Lower lobe of right lung (tissue), 2 donors: ENCODE data around the gene OR8D1. TPM values are rescaled to one million over a fixed set of nuclear protein-coding genes. Genes with fewer than 3 reads are reported as not detected.

Experiments used
- ATAC-seq, 2 donors: fragments of 200-7000 bp; cut with Tn5 transposase; one replicate each; pipeline ENCODE4 v1.9.1; 2020 to 2022; ENCODE audit warnings: mild to moderate bottlenecking in 2 of 2, moderate library complexity in 2 of 2
- DNase-seq: peaks from one replicate; pipeline ENCODE4 v3.0.0-alpha.2; 2020
- H3K27ac ChIP-seq: fragments of 200-600 bp; one replicate; pipeline ENCODE4 v1.8.0; 2022
- H3K27me3 ChIP-seq: fragments of 200-600 bp; one replicate; pipeline ENCODE4 v1.8.0; 2022; ENCODE audit warnings: low read depth
- H3K36me3 ChIP-seq: fragments of 200-600 bp; one replicate; pipeline ENCODE4 v1.8.0; 2022; ENCODE audit warnings: mild to moderate bottlenecking
- H3K4me1 ChIP-seq: fragments of 200-600 bp; one replicate; pipeline ENCODE4 v1.8.0; 2022
- H3K4me3 ChIP-seq: fragments of 200-600 bp; one replicate; pipeline ENCODE4 v1.8.0; 2022; ENCODE audit warnings: mild to moderate bottlenecking
- H3K9me3 ChIP-seq: fragments of 200-600 bp; one replicate; pipeline ENCODE4 v1.8.0; 2022
- intact Hi-C: fragments of 100-400 bp; cut with DNase I; formaldehyde crosslinking; loops from one replicate; pipeline ENCODE4 v1.11.0; 2022
- total RNA-seq: library from RNA; stranded (reverse); fragmentation: NEBNext Ultra II Directional; extraction: Animal tissue kit (Norgen Biotek cat#: 25700); gene quantifications from one replicate; pipeline ENCODE4 v1.2.1, GENCODE V29; 2021
- TF ChIP-seq, protein P1 (sequence below): fragments of 200-600 bp; IDR thresholded peaks from one replicate; pipeline ENCODE4 v1.8.0; 2022; ENCODE audit warnings: antibody characterized with exemption, mild to moderate bottlenecking
- donor health status: DM: no; HTN: yes; CAD: no; lungs with severe emphysema.

Gene OR8D1
- total RNA-seq, 1 donor from 2014 or later: not detected

DNA sequence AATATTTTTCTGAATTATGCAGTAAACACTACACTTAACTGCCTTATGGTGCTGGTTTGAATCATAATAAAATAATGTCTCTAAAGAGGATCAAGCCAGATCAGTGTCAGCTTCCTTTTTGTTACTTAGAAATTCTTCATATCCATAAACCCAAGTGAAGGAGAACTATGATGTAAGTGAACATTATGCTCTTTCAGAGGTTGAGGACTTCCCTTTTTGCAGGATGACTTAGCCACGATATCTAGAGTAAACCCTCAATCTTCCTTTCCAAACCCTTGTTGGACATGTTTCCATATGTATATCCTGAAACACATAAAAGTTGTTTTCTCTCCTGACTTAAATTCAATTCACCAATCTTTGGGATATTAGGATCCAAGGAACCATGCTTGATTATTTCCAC, 19.1 kb downstream of the OR8D1 start:
- peak in 1 of 2 donors; percentile 19 for ATAC-seq
- Histone ChIP-seq H3K4me3 (no peak overlapping the region), H3K4me1 (no peaks in the 10 kb centered on the region), H3K36me3 (no peaks in the 10 kb centered on the region), H3K9me3 (no peaks in the 10 kb centered on the region), H3K27ac (no peak overlapping the region), H3K27me3 (no peaks in the 10 kb centered on the region)
- TF ChIP-seq, protein P1, sequence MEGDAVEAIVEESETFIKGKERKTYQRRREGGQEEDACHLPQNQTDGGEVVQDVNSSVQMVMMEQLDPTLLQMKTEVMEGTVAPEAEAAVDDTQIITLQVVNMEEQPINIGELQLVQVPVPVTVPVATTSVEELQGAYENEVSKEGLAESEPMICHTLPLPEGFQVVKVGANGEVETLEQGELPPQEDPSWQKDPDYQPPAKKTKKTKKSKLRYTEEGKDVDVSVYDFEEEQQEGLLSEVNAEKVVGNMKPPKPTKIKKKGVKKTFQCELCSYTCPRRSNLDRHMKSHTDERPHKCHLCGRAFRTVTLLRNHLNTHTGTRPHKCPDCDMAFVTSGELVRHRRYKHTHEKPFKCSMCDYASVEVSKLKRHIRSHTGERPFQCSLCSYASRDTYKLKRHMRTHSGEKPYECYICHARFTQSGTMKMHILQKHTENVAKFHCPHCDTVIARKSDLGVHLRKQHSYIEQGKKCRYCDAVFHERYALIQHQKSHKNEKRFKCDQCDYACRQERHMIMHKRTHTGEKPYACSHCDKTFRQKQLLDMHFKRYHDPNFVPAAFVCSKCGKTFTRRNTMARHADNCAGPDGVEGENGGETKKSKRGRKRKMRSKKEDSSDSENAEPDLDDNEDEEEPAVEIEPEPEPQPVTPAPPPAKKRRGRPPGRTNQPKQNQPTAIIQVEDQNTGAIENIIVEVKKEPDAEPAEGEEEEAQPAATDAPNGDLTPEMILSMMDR: no peak
- DNase-seq: no peak
- intact Hi-C loops: no loop called here

DNA sequence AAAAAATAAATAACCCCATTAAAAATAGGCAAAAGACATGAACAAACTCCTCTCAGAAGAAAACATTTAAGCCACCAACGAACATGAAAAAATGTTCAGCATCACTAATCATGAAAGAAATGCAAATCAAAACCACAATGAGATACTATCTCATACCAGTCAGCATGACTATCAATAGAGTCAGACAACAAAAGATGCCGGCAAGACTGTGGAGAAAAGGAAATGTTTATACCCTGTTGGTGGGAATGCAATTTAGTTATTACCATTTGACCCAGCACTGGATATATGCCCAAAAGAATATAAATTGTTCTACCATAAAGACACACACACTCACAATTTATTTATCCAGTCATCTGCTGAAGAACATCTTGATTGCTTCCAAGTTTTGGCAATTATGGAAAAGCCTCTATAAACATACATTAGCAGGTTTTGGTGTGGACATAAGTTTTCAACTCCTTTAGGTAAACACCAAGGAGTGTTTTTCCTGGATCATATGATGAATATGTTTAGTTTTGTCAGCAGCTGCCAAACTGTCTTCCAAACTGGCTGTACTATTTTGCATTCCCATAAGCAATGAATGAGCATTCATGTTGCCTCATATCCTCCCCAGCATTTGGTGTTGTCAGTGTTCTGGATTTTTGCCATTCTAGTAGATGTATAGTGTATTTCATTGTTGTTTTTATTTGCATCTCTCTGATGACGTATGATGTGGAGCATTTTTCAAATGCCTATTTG, 28.0 kb downstream of the OR8D1 start:
- Histone ChIP-seq H3K36me3 (no peaks in the 10 kb centered on the region), H3K4me1 (no peaks in the 10 kb centered on the region), H3K27me3 (no peaks in the 10 kb centered on the region), H3K9me3 (peaks cover 2% of the 10 kb centered on the region), H3K4me3 (no peak overlapping the region), H3K27ac (no peak overlapping the region)
- intact Hi-C loops: no loop called here
- ATAC-seq (no peak), DNase-seq (no peak)
- TF ChIP-seq, protein P1: no peak

DNA sequence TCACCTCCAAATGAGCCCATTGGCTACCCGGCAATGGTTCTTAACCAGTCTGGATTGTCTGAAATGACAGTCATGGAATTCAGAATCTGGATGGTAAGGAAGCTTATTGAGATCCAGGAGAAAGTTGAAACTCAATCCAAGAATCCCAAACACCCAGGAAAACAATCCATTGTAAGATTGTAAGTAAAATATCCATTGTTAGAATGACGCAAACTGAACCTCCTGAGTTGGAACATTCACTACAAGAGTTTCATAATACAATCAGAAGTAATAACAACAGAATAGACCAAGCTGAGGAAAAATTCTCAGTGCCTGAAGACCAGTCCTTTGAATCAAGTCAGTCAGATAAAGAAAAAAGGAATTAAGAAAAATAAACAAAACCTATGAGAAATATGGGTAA, 35.5 kb downstream of the OR8D1 start:
- H3K4me3 ChIP-seq: no peak overlapping the region
- no peaks in the 10 kb centered on the region for H3K9me3 ChIP-seq
- TF ChIP-seq, protein P1: no peak

DNA sequence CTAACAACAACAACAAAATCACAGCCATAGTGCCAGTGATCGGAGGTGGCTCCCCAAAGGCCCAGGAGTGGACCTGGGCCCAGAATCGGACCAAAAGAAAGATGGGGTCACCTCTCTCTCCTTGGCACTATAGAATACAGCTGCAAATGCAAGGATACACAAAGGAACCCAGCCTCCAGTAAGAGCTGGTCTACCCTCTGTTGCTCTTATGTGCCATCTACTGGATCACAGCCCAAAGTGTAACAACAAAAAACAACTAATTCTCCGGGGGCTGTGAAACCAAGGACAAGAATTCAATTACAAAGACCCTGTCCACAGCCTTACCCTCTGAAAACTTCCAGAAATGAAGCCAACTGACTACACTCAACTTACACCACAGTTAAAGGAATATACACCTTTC, 35.9 kb downstream of the OR8D1 start:
- no peaks in the 10 kb centered on the region for H3K9me3 ChIP-seq
- no peaks in the 10 kb centered on the region for H3K27me3 ChIP-seq
- intact Hi-C loops: no loop called here
- H3K4me3 ChIP-seq: no peak overlapping the region
- no peak for DNase-seq
- H3K4me1 ChIP-seq: no peaks in the 10 kb centered on the region
- peak in 1 of 2 donors; percentile 9 for ATAC-seq
- TF ChIP-seq, protein P1: no peak
- no peaks in the 10 kb centered on the region for H3K36me3 ChIP-seq
- H3K27ac ChIP-seq: no peak overlapping the region

More for the DNA sequence above, 35.5 kb downstream of the OR8D1 start:
- H3K4me1 ChIP-seq: no peaks in the 10 kb centered on the region
- intact Hi-C loops: no loop called here
- H3K36me3 ChIP-seq: no peaks in the 10 kb centered on the region
- H3K27me3 ChIP-seq: no peaks in the 10 kb centered on the region
- H3K27ac ChIP-seq: no peak overlapping the region
- DNase-seq: no peak
- ATAC-seq: no peak

DNA sequence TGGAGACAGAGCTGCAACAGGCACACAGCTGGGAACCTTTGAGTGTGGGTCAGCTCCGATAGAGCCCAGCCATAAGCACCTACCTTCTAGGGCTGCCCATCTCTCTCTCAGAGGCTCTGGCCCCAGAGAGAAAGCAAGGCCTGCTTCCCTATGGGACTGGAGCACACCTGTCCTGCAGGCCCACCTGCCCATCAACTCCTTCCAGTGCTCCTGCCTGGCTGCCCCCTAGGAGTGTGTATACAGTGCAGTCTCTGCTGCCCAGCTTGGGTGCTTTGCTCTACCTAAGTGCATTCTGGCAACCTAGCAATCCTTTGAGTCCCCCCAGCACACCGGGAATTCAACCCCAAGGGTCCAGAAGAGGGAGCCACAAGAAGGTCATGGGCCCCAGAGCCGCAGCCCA, 36.5 kb downstream of the OR8D1 start:
- H3K4me1 ChIP-seq: no peaks in the 10 kb centered on the region
- peak in 1 of 2 donors; percentile 37 for ATAC-seq
- intact Hi-C loops: no loop called here

More for the DNA sequence above, 36.5 kb downstream of the OR8D1 start:
- no peak for DNase-seq
- Histone ChIP-seq H3K9me3 (no peaks in the 10 kb centered on the region), H3K27me3 (no peaks in the 10 kb centered on the region), H3K36me3 (no peaks in the 10 kb centered on the region), H3K27ac (no peak overlapping the region), H3K4me3 (no peak overlapping the region)
- TF ChIP-seq, protein P1: no peak
